HTR-8/SVneo (cell line): ENCODE results near the gene PIGO.
A peak's percentile ranks its signal among the peaks of the same experiment; 100 is the strongest.

Experiments
- DNase-seq: peaks from one replicate; pipeline ENCODE4 v3.0.0; 2011; ENCODE audit warnings: low spot score, mixed read lengths; ENCODE audit not compliant: insufficient read length
- FAIRE-seq: peaks from 2 replicates; lab custom pipeline; 2011; peaks lifted over from hg19 to GRCh38; lab: Jason Lieb, UNC

PIGO gene

DNA sequence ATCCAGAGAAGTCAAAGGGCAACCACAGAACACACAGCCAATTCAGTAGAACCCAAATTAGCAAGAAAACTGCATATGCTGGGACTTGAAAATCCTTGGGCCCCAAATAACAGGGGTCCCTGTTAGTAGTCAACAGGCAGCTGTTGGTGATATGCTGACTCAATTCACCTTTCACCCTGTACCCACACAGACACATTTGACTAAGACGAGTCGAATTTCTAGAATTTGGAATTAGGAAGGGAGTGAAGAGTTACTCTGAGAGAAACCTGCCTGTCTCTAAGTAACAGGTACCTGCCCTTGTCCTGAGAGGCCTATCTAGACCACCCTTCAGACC, 23.1 kb downstream of the PIGO start:
- DNase-seq (no peak), FAIRE-seq (no peak)

DNA sequence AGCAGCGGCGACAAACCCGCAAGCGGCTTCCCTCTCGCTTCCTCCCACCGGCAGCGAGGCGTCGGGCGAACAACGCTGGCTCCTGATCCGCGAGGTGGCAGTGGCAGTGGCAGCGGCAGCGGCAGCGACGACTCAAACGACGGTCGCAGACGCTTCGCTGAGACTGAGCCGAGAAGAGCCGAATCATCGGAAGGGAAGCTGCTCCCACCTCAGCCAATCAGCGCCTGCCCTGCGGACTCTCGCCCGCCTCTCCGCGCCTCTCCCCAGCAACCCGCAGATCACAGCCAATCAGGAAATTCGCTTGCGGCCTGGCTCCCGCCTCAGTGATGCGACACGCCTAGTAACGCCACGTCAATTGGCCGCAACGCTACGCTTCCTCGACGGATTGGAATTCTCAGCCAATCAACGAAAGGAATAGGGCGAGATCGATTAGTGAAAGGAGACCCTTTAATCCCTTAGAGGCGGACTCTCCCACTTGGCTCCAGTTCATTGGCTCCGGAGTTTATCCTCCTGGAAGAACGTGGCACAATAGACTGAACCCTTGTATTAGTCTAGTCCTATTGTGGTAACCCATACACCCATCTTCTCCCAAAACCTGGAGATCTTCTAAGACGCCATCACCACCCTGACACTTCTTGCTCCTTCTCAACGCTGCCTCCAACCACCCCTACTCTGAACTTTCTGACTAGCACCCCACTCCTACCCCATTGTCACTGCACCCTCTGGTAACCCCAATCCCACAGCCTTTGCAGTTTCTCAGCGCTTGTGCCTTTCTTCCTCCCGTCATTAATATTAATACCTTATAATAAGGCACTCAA, 23.7 kb downstream of the PIGO start, which contains the start of gene VCP:
Gene VCP, minus strand, starts transcription at position 165 of the 818 bp plus-strand sequence. CDS start 272 bp downstream, outside the sequence.
- DNase-seq (peak; percentile 95), FAIRE-seq (peak; percentile 94)

DNA sequence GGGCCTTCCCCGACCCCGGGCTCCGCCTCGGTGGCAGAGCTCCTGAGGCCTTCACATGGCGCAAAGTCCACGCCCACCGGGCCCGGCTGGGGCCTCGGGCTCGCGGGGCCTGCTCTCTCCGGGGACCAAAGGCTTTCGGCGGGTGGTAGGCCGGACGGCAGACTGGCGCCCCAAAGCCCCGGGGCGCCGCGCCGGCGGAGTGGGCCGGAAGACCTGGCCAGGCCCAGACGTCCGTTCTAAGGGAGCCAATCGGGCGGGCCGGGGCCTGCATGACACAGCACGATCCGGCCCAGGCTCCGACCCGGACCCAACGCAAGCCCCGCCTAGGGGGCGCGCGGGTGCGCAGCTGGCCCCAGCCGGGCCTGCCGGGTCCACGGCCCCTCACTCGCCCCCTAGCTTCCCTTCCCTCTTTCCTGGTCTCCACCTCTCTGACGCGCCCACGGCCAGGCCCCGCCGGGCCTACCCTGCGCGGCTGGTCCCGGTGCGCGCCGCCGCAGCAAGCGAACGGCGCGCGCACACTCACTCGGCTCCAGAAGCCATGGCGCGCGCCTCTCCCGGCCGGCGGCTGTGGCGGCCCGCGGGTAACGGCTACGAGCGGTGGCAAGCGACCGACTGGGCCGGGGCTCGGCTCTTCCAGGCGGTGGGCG, 24.5 kb downstream of the PIGO start:
- FAIRE-seq (no peak), DNase-seq (peak; percentile 51)

DNA sequence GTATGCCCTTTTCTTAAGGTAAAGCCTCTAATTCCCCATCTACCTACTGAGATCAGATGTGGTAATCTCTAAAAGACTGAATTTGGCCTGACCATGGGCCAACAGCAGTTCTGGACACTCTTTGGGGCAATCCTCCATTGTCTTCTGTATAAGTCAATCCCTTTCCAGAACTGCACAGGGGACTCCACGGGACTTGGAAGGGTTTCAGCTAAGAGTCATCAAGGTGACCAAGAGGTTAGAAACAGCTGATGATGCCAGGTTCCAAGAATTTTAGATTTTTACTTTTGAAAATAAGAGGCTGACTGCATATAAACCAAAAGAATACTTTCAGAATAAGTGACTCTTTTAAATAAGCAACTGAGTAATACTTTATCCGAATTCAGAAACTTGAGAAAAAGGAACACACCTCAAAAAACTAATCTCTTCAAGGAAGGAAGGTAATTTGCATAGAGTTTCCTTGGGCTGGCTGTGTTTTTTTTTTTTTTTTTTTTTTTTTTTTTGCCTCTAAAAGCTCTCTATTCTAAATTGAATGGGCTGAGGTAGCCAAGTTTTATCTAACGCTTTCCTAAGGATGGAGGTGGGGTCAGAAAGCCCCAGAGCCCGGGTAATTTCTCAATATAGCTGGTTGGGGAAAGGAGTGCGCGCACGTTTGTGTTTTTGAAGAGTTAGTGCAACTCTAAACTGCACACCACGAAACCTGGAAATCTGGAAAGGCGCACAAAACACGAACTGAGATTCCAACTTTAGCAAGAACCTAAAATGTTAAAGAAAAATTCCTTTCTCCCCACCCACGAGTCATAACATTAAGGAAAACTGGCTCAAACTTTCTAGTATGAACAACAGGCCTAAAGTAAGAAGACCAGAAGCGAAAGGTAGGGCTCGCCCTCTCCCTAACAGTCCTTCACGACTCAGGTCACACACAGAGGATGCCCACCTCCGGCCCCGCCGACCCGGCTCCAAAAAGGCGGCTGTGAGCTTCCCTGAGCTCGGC, 25.3 kb downstream of the PIGO start:
- FAIRE-seq: no peak

DNA sequence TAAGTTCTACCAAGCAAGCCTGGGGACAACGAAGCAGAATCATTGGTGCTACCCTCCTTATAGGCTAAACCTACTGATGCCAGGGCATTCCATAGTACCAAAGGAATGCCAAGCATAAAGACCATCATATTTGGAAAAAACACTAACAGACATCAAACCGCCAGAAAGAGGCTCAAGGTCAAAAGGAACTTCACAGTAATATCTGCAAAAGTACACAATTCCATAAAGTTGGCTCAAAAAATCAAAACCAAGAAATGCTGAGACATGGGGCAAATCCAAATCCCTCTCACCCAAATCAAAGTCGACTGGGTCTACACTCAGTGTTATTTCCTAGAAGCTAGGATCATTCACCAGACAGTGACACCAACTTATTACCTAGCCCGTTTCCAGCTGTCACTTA, 27.4 kb downstream of the PIGO start:
- DNase-seq (no peak), FAIRE-seq (no peak)

More for the DNA sequence above, 25.3 kb downstream of the PIGO start:
- no peak for DNase-seq

DNA sequence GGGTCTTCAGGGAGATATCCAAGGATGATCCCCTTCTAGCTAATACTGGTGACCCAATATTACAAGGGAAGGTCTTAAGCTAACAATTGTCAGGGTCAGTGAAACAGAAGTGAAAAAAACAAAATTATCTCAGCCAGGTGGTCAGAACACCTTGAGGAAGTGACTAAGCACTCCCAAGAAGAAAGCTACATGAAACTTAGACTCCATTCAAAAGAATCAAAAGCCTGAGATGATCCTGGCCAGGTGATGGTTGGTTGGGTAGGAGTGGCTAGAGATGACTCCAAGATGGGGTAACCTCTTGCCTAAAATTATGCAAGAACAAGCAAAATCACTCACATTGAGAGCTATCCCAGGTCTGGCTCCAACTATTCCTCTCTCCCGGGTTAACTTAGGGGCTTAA, 29.3 kb downstream of the PIGO start:
- no peak for FAIRE-seq
- DNase-seq: no peak

DNA sequence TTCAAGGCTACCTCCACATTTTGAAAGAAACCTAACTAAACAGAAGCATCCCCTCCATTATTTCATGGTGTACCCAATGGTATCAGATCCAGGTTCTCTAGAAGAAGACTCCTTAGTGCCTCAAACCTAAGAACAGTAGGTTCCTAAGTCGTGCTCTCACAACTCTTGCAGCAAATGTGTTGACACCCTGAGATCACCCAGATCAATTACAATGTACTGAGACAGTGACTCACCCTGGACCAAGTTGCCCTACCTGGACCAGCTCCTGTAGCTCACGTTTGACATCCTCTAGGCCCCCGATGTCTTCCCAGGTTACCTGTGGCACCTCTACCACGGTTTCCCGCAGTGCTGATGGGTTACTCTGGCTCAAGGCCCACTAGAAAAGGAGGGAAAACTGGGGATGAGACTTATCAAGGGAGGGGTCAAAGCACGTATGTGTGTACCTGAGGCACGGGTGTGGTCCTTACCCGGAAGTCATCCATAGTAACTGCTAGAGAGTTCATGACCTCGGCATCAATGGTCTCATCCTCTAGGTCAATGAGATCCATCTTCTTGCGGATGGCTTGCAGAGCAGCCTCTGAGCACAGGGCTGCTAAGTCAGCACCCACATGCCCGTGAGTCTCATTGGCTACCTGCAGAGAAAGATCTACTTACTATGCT, 35.7 kb downstream of the PIGO start:
- DNase-seq: no peak
- no peak for FAIRE-seq

DNA sequence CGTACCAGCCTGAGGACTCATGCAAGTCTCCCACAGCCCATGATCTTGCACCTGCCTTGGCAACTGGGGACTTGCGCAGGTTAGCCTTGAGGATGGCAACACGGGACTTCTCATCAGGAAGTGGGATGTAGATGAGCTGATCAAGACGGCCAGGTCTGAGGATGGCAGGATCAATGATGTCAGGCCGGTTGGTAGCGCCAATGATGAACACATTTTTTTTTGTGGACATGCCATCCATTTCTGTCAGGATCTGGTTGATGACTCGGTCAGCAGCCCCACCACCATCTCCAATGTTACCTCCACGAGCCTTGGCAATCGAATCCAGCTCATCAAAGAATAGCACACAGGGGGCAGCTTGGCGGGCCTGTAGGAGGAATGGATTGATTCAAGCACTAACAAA, 37.0 kb downstream of the PIGO start:
- DNase-seq (no peak), FAIRE-seq (no peak)

DNA sequence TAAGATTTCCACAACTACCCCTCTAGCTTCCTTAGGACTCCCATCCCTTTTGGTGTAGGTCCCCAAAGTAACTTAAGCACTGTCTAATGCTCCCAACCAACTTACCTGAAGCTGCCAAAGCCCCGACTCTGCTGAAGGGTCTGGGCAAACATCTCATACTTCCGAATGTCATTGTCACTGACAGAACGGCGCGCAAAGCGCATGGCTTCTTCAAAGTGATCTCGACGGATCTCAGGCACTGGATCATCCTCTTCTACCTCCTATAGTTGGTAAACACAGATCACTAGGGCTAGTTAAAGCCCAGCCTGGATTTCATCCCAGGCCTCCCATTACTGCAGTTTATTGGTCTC, 39.1 kb downstream of the PIGO start:
- no peak for FAIRE-seq
- DNase-seq: no peak

DNA sequence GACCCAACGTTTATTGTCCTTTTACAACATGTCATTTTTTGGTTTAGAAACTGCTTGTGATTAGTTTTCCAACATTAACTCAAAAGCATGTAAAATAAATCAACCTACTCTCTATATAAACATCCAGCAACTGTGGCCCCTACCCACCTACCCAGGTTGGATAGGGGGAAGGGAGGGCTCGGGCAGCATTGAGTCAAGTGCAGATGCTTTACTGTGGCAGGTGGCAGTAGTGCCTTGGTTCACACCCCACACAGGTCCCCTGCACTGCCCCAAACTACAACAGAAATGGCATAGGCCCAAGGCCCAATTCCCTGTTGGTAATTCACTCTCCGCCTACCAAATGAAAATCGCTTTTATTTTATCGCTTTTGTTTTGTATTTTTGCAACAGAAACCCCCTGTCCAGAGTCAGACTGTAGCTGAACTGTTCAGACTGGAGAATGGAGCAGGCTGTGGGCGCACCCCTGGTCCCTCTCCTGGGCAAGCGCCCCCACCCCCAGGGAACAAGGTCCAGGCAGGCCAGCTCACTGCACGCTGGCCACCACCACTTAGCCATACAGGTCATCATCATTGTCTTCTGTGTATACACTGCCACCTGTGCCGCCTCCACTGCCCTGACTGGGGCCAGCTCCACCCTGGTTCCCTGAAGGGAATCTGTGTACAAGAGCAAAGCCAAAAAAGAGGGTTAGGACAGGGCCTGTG, 39.7 kb downstream of the PIGO start:
- FAIRE-seq (no peak), DNase-seq (no peak)

DNA sequence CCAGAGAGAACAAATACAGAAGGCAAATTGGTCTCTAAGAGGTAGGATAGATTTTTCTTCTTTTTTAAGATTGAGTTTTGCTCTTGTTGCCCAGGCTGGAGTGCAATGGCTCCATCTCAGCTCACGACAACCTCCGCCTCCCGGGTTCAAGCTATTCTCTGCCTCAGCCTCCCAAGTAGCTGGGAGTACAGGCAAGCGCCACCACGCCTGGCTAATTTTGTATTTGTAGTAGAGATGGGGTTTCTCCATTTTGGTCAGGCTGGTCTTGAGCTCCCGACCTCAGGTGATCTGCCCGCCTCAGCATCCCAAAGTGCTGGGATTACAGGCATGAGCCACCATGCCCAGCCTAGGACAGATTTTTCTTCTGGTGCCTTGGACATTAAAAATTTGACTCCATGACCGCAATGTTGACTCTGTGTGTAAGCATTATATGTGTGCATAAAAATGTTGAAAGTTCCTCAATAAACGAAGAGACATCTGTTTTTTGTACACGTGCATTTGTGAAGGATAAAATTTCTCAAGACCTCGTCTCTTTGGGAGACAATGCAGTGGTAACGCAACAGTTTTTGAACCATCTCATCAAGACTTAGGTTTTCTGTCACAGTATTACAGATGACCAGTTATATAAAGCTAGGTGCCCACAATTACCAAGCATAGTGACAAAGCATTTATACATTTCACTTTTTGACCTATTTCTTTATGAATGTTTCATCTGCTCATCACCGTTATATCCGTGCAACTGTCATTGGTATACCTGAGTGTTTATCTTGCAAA, 41.3 kb downstream of the PIGO start:
- no peak for FAIRE-seq

DNA sequence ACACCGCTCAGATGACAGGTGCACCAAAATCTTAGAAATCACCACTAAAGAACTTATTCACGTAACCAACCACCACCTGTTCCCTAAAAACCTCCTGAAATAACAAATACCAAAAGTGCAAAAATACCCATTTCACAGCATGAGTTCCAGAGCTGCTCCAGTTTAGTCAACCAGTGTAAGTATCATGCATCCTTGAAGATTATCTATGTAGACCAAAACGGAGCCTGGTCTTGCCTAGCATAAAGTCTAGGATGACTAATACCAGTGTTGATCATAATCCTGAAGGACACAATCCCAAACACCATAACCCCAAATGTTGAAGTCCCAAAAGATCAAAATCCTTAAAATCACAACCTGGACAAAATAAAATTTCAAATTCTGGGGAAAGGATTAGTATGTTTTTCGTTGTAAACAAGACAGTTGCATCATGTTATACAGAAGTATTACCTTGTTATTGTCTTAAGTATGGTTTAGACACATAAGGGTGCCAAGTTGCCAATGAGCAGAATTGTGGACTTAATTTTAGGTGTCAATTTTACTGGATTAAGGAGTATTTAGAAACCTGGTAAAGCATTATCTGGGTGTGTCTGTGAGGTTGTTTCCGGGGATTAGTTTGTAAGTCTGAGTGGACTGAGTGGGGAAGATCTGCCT, 42.1 kb downstream of the PIGO start:
- FAIRE-seq: no peak

More for the DNA sequence above, 41.3 kb downstream of the PIGO start:
- DNase-seq: no peak

DNA sequence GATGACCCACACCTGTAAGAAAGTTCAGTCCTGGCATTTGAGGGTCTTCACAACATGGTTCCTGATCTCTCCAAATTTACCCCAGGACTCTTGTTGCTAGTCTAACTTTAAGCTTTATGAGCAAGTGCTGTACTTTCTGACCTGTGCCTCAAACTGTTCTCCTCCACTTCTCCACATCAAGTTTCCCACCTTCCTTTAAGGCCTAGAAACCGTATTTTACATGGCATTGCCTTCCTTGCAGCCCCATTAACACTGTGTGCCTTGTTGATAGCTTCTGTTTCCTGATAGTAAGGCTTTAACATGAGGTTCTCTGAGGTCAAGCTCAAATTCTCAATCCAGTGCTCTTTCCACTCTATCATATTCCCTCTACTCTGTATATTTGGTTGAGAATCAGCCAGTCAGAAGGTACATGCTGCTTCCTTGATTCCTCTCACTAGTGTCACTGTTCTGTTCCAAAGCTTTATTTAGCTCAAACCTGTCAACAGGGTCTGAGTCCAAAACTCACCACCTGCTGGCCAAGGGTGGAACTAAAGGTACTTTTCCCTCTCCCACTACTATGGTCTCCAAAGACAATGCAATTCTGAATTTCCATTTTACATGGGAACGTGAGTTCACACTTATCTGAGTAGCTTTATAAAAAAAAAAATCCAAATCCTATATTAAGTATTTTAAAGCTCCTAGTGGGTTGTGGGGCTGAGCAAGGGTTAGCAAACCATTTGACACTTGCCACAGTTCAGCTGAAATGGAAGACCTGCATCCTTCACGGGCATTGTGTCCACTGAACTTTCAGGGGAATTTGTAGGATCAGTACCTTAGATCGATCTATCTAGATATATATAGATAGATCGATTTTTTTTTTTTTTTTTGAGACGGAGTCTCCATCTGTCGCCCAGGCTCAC, 45.1 kb downstream of the PIGO start:
- DNase-seq (peak; percentile 37), FAIRE-seq (no peak)

More for the DNA sequence above, 42.1 kb downstream of the PIGO start:
- DNase-seq: no peak

DNA sequence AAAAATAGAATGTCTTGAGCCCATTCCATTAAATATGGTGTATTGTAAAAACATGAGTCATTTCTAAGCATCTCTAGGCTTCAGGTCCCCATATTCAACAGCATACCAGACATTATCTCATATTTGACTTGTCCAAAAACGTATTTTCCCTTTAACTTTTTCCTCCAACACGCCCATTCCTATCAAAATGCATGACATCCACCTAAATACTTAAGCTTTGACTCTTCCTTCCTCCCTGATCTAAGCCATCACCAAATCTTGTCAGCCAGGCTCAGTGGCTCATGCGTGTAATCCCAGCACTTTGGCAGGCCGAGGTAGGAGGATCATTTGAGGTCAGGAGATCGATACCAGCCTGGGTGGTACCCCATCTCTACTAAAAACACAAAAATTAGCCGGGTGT, 47.9 kb downstream of the PIGO start:
- FAIRE-seq: no peak

DNA sequence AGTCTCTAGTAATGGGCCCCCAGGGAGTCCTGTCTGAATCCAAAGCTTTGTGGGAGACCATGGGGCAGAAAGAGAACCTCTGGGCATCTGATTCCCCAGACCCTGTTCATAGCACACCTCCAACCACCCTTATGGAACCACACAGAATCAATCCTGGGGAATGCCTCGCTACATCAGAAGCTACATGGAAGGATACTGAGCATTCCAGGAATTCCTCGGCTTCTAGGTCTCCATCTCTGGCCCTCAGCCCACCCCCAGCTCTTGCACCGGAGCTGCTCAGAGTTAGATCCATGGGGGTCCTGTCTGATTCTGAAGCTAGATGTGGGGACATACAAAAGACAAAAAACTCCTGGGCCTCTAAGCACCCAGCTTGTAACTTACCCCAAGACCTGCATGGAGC, 52.3 kb downstream of the PIGO start:
- FAIRE-seq (no peak), DNase-seq (no peak)

More for the DNA sequence above, 47.9 kb downstream of the PIGO start:
- no peak for DNase-seq

DNA sequence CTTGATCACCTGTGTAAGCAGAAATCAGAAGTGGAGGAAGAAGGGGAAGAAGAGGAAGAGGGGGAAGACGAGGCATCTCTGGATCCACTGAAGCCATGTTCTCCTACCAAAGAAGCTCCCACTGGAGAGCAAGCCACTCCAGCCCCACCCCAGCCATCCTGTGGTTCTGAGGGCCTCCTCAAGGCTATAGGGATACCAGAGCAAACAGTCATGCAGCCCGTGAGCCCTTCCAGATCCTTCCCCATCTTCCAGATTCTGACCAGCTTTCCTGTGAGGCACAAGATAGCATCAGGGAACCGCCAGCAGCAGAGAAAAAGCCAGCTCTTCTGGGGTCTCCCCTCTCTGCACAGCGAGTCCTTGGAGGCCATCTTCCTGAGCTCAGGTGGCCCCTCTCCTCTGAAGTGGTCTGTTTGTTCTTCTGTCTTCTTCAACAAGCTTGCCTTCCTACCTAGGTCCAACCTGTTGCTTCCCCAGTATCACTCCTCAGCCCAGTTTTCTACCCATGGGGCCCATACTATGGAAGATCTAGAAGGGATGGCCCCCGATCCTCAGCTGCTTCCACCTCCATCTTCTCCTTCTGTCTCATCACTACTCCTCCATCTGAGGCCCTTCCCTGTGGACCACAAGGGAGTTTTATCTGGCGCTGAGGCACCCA, 53.4 kb downstream of the PIGO start:
- DNase-seq (no peak), FAIRE-seq (no peak)

DNA sequence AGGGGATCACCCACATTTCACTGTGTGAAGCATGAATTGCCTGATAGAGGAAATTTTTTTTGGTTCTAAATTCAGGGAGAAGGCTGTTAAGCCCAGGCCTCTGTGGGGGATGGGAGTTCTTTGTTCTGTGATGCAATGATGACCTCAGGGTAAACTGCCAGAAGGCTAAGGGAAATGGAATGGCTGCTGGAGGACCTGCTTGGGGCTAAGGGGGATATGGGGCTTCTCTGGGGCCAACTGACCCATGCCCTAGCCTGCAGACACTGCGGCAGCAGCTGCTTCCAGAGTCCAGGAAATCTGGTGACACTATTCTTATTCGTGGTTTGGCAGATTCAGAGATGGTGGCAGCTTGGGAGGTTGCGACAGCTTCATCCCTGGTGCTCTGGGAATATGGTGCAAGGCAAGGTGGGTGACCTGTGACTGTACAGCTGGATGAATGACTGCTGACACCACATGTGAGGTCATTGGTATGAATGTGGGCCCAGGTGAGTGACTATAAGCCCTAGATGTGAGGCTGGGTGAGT, 54.2 kb downstream of the PIGO start:
- no peak for FAIRE-seq
- peak; percentile 8 for DNase-seq
